Hepatocyte (in vitro differentiated cells): ENCODE results near the gene TTR.

Experiments
- CTCF ChIP-seq: fragments of 200-600 bp; sonication (generic); IDR thresholded peaks from 2 replicates; pipeline ENCODE4 v1.5.1; 2016; ENCODE audit warnings: antibody characterized with exemption, mild to moderate bottlenecking; ENCODE audit not compliant: poor library complexity
- EZH2 ChIP-seq: fragments of 200-600 bp; sonication (generic); IDR thresholded peaks from 2 replicates; pipeline ENCODE4 v1.6.1; 2016; ENCODE audit warnings: antibody characterized with exemption, mild to moderate bottlenecking, borderline replicate concordance
- EZH2phosphoT487 ChIP-seq: fragments of 200-600 bp; sonication (generic); IDR thresholded peaks from one replicate; pipeline ENCODE4 v1.6.1; 2018; ENCODE audit warnings: antibody characterized with exemption, mild to moderate bottlenecking, low read depth, moderate library complexity; ENCODE audit not compliant: unreplicated experiment, severe bottlenecking

DNA sequence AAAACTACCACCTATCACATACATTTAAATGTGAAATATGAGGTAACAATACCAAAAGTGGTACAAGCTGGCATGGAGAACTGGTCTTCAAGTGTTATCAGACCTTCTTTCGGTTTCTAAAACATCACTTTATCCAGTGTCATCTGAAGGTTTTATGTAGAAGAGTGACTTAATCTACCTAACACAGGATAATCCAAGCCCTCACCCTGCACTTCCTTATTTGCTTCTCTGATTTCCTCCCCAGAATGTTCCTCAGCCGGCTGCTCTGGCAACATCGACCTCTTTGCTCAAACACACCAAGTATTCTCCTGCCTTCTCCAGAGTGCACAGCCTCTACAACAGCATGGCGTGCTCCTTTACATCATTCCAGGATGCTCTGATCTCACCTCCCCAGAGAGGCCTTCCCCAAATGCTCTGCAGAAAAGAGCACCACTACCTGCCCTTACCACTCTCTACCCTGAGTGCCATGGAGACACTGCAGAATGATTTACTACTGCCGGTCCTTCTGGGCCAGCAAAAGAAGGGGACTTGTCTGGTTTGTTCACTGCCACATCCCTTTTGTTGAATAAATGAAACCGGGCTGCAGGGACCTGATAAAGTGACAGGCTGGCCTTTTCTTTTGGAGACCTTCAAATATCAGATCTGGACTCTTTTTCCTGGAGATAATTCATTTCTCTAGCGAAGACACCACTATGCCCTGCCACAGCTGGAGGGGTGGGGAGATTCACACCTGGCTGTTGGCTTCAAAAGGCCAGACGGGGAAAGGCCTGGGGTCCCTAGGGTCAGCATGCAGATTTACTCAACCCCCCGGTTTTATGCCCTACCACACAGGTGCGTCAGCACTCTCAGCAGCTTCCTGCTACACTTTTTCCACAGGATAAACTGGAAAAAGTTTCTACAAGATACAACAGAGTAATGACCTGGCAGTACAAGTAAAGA lies 42.0 kb downstream of the TTR start:
- no peak for TF ChIP-seq CTCF
- no peak for TF ChIP-seq EZH2phosphoT487
- TF ChIP-seq EZH2, result no peak
